Epithelial cell of esophagus (primary cell): ENCODE results near the gene STX17.

Experiments
- DNase-seq: peaks from one replicate; pipeline ENCODE4 v3.0.0; 2010; ENCODE audit warnings: low read depth
- H3K4me3 ChIP-seq: 2 replicates; pipeline ENCODE4 v1.5.1; 2011; ENCODE audit warnings: mild to moderate bottlenecking, low read length, control low read depth
- TF ChIP-seq, protein P1 (sequence below): IDR thresholded peaks from 2 replicates; pipeline ENCODE4 v1.5.1; 2011; ENCODE audit warnings: low read depth, mild to moderate bottlenecking, low read length, control low read depth, inconsistent platforms; ENCODE audit not compliant: insufficient read depth; ENCODE audit errors: missing control alignments

Gene STX17

DNA sequence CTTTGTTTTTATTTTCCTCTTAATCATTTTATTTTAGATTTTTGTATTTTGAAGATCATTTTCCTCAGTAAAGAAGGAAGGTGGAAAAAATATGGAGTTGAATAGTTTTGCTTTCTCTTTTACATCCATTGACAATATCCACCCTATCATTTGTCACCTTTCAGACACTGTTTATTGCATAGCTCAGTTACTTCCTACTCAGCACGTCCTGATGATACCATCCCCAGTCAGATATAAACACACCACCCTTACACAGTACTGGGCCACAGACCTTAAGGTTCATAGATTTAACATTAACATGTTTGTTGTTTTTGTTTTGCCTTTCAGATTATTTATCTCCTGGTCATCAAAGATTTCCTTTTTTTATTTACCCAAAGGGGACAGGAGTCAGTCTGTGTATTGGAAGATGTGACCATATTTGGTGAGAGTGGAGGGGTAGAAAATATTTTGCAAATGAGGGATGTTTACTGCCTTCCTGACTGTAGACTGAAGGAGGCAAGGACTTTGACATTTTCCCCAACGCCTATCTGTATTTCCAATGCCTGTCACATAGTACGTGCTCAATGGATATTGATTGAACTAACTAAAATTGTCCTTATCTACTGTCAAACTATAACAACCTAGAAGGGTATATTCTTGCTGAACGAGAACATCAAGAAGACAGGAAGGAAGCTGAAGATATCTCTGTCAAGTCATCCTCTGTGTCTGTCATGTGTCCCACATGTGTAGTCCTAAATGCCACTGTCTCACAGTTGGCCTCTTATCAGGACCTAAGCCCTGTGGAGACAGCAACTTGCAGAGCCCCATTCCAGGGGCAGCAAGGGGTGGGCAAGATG lies 15.6 kb downstream of the STX17 start:
- TF ChIP-seq, protein P1, sequence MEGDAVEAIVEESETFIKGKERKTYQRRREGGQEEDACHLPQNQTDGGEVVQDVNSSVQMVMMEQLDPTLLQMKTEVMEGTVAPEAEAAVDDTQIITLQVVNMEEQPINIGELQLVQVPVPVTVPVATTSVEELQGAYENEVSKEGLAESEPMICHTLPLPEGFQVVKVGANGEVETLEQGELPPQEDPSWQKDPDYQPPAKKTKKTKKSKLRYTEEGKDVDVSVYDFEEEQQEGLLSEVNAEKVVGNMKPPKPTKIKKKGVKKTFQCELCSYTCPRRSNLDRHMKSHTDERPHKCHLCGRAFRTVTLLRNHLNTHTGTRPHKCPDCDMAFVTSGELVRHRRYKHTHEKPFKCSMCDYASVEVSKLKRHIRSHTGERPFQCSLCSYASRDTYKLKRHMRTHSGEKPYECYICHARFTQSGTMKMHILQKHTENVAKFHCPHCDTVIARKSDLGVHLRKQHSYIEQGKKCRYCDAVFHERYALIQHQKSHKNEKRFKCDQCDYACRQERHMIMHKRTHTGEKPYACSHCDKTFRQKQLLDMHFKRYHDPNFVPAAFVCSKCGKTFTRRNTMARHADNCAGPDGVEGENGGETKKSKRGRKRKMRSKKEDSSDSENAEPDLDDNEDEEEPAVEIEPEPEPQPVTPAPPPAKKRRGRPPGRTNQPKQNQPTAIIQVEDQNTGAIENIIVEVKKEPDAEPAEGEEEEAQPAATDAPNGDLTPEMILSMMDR, result no peak
- no peak for DNase-seq
- no peak overlapping the region for H3K4me3 ChIP-seq

DNA sequence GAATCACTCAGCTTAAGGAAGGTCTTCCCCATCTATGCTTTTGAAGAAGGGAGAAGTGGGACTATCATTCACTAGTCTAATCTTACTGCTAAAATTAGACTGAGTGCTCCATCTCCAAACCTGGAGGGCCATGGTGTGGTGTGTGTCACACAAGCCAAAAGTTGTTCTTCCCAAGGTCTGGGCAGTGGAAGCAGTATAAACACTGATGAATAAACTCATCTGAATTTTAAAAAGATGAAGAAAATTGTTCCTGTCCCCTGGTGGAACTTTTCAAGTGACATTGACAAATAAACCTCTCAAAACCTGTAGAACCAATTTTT lies 16.2 kb downstream of the STX17 start:
- no peak for DNase-seq
- no peak overlapping the region for H3K4me3 ChIP-seq
- TF ChIP-seq, protein P1, result no peak

DNA sequence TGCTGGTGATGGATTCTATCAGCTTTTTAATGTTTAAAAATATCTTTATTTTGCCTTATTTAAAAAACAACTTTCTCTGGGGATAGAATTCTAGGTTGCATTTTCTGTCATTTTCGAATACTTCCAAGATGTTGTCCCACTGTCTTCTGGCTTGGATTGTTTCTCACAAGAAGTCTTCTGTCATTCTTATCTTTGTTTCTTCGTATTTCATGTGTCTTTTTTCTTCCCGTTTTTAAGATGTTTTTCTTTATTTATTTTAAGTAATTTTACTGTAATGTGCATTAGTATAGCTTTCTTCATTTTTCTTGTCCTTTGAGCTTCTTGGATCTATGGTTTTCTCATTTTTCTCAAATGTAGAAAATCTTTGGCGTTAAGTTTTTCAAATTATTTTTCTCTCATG lies 19.1 kb downstream of the STX17 start:
- TF ChIP-seq, protein P1, result no peak
- no peak for DNase-seq
- H3K4me3 ChIP-seq, result no peak overlapping the region

DNA sequence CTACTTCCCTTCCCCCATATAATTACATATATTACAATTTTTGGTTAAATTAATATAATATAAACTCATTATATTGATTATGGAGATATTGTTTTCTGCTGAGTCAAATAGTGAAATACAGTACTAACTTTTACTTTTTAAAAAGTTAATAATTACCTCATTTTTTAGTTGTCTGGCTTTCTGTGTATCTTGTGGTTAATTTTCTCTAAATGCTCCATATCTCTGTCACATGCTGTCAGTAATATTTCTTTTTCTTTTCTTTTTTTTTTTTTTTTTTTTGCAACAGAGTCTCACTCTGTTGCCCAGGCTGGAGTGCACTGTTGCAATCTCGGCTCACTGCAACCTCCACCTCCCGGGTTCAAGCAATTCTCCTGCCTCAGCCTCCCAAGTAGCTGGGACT lies 23.2 kb downstream of the STX17 start:
- TF ChIP-seq, protein P1, result no peak
- no peak overlapping the region for H3K4me3 ChIP-seq
- DNase-seq, result no peak

DNA sequence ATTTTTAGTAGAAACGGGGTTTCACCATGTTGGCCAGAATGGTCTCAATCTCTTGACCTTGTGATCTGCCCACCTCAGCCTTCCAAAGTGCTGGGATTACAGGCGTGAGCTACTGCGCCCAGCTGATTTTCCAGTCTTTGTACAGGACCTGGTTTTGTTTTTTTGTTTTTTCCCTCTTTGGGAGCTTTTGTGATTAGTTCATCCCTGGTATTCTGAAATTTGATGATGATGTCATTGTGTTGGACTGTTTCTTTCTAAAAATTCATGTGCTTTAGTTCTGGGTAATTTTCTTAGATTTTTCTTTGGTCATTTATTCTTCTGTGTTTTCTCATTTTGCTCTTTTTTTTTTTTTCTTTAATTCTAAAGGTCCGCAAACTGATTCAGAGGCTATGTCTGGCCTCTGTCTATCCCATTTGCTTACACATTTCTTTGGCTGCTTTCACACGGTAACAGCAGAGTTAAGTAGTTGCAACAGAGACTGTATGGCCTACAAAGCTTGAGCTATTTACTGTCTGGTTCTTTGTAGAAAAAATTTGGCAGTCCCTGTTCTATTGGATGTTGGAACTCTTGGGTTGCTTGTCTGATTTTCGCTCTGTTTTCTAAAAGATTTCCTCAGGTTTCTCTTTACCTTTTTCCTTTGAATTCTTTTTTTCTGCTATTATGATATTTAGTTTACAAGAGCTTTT lies 24.8 kb downstream of the STX17 start:
- DNase-seq, result no peak
- TF ChIP-seq, protein P1, result no peak

DNA sequence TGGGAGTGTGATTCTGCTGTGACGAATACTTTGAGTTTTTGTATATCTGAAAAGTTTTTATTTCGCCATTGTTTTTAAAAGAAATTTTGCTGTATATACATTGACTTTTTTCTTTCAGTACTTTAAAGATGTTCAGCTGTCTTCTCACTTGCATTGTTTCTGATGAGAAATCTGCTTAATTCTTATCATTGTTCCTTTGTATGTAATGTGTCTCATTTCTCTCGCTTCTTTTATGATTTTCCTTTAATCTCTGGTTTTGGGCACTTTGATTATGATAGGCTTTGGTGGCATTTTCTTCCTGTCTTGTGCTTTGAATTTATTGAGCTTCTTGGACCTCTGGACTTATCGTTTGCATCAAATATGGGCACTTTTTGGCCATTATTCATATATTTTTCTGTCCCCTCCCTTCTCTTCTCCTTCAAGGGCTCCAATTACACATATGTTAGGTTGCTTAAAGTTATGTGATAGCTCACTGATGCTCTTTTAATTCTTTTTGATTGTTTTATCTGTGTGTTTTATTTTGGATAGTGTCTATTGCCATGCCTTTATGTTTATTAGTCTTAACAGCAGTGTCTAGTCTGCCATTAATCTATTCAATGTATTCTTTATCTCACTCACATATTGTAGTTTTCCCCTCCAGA lies 30.6 kb downstream of the STX17 start:
- DNase-seq, result no peak
- no peak overlapping the region for H3K4me3 ChIP-seq
- TF ChIP-seq, protein P1, result no peak

More for the DNA sequence above, 24.8 kb downstream of the STX17 start:
- no peak overlapping the region for H3K4me3 ChIP-seq
